HCT116 (cell line): Measurements from ENCODE around the gene MRPL41. TPM values are rescaled to one million over a fixed set of nuclear protein-coding genes. Genes with fewer than 3 reads are reported as not detected.
"Not testable (repeated sequence)": the region's sequence is repeated elsewhere in the genome, so short reads cannot be mapped to it uniquely, and the experiment has no call there.

Experiments
- ATAC-seq: fragments of 200-7000 bp; cut with Tn5 transposase; 2 replicates; pipeline ENCODE4 v1.9.1; 2020; ENCODE audit warnings: mild to moderate bottlenecking, moderate library complexity
- BruUV-seq: library from RNA; stranded (reverse); fragments of 400-500 nt; replicated peaks from 2 replicates; lab custom pipeline; 2021; lab: Mats Ljungman, UMichigan
- CTCF ChIA-PET: fragments of 300-600 bp; sonication (Branson Sonifier 250); formaldehyde crosslinking; loops from one replicate; lab custom pipeline; 2021; ENCODE audit warnings: antibody characterized with exemption; lab: Charles Lee
- POLR2A ChIA-PET: fragments of 300-600, 350-600 bp; sonication (Branson Sonifier 250); formaldehyde crosslinking; loops from one replicate; lab custom pipeline; 2021; ENCODE audit warnings: antibody characterized with exemption; lab: Charles Lee
- RAD21 ChIA-PET, 2 experiments: fragments of 300-600 bp; sonication (Branson Sonifier 250); formaldehyde crosslinking; loops; one replicate each; lab custom pipeline; 2023; ENCODE audit warnings: low total read pairs in 2 of 2; ENCODE audit not compliant: uncharacterized antibody in 2 of 2, unreplicated experiment in 2 of 2, low non-redundant PET in 1 of 2; lab: Charles Lee
- DNase-seq: peaks from one replicate; pipeline ENCODE4 v3.0.0-alpha.2; 2010; ENCODE audit warnings: low read depth, low spot score
- H2AFZ ChIP-seq: fragments of 200-600 bp; shearing (Covaris generic), sonication (generic); 2 replicates; pipeline ENCODE4 v1.6.1; 2017; ENCODE audit warnings: low read depth, mixed run types, mixed read lengths, antibody characterized with exemption, low read length; ENCODE audit not compliant: poor library complexity, severe bottlenecking
- H3K27ac ChIP-seq: 2 replicates; pipeline ENCODE4 v1.5.1; 2012; ENCODE audit warnings: low read depth, low read length
- H3K27me3 ChIP-seq: fragments of 200-600 bp; sonication (generic); 2 replicates; pipeline ENCODE4 v1.6.1; 2016; ENCODE audit warnings: mixed run types, low read length, mixed read lengths; ENCODE audit not compliant: insufficient read depth
- H3K36me3 ChIP-seq, 2 experiments: fragments of 200-500 bp in 1 of 2; fragments of 200-600 bp in 1 of 2; sonication (Bioruptor generic) in 1 of 2; sonication (generic) in 1 of 2; 2 replicates each; pipeline versions ENCODE4 v1.5.1 to v1.6.1; 2014 to 2016; ENCODE audit warnings: low read length in 2 of 2, inconsistent platforms in 1 of 2, mixed read lengths in 1 of 2, mixed run types in 1 of 2; ENCODE audit not compliant: insufficient read depth in 2 of 2, control insufficient read depth in 1 of 2
- H3K4me1 ChIP-seq, 2 experiments: fragments of 200-600 bp in 1 of 2; sonication (generic) in 1 of 2; 2 replicates each; pipeline versions ENCODE4 v1.5.1 to v1.6.1; 2012 to 2017; ENCODE audit warnings: low read length in 2 of 2, inconsistent platforms in 1 of 2, mild to moderate bottlenecking in 1 of 2, mixed read lengths in 1 of 2, mixed run types in 1 of 2, moderate library complexity in 1 of 2; ENCODE audit not compliant: insufficient read depth in 2 of 2, control insufficient read depth in 1 of 2
- H3K4me2 ChIP-seq: fragments of 200-600 bp; sonication (generic); 2 replicates; pipeline ENCODE4 v1.6.1; 2017; ENCODE audit warnings: mixed run types, low read length, mixed read lengths
- H3K4me3 ChIP-seq, 2 experiments: fragments of 200-600 bp in 1 of 2; sonication (generic) in 1 of 2; replicated peaks in 1 of 2; 2 replicates each; pipeline ENCODE4 v1.5.1; 2011 to 2016; ENCODE audit warnings: low read length in 2 of 2, control low read depth in 1 of 2, low read depth in 1 of 2, mild to moderate bottlenecking in 1 of 2, mixed read lengths in 1 of 2, mixed run types in 1 of 2
- H3K79me2 ChIP-seq: fragments of 200-600 bp; sonication (generic); 2 replicates; pipeline ENCODE4 v1.6.1; 2017; ENCODE audit warnings: mild to moderate bottlenecking, mixed run types, low read length, moderate library complexity, mixed read lengths; ENCODE audit not compliant: insufficient read depth
- H3K9ac ChIP-seq: fragments of 200-600 bp; sonication (generic); 2 replicates; pipeline ENCODE4 v1.6.1; 2016; ENCODE audit warnings: low read length, mixed read lengths
- H3K9me2 ChIP-seq: fragments of 200-600 bp; sonication (generic), shearing (Covaris generic); 2 replicates; pipeline ENCODE4 v1.6.1; 2017; ENCODE audit warnings: mixed run types, mild to moderate bottlenecking, moderate library complexity; ENCODE audit not compliant: insufficient read depth
- H3K9me3 ChIP-seq, 2 experiments: fragments of 200-500 bp in 1 of 2; fragments of 200-600 bp in 1 of 2; sonication (Bioruptor generic) in 1 of 2; sonication (generic) in 1 of 2; 2 replicates each; pipeline ENCODE4 v1.6.1; 2014 to 2017; ENCODE audit warnings: low read length in 2 of 2, mixed read lengths in 2 of 2, inconsistent platforms in 1 of 2, low read depth in 1 of 2, mild to moderate bottlenecking in 1 of 2, mixed run types in 1 of 2, moderate library complexity in 1 of 2; ENCODE audit not compliant: control insufficient read depth in 1 of 2, insufficient read depth in 1 of 2
- H4K20me1 ChIP-seq: fragments of 200-600 bp; sonication (generic), shearing (Covaris generic); 2 replicates; pipeline ENCODE4 v1.6.1; 2017; ENCODE audit warnings: mixed run types, mild to moderate bottlenecking, moderate library complexity; ENCODE audit not compliant: insufficient read depth
- MAX ChIP-seq: IDR thresholded peaks from 2 replicates; pipeline ENCODE4 v1.6.1; 2012
- POLR2A ChIP-seq: IDR thresholded peaks from 2 replicates; pipeline ENCODE4 v1.7.0; 2011; ENCODE audit warnings: borderline replicate concordance; ENCODE audit not compliant: insufficient read depth, insufficient read length; ENCODE audit errors: extremely low read depth
- POLR2AphosphoS5 ChIP-seq: IDR thresholded peaks from 2 replicates; pipeline ENCODE4 v1.6.1; 2011; ENCODE audit warnings: mild to moderate bottlenecking, low read depth, low read length, moderate library complexity
- REST ChIP-seq: IDR thresholded peaks from 2 replicates; pipeline ENCODE4 v1.6.1; 2012; ENCODE audit warnings: low read depth
- ZBTB33 ChIP-seq: IDR thresholded peaks from 2 replicates; pipeline ENCODE4 v1.6.1; 2011; ENCODE audit warnings: mild to moderate bottlenecking, low read length, moderate library complexity; ENCODE audit not compliant: insufficient replicate concordance; ENCODE audit errors: extremely low read depth
- intact Hi-C: fragments of 100-400 bp; cut with micrococcal nuclease; formaldehyde crosslinking; loops from 2 replicates; pipeline ENCODE4 v1.10.0; 2022
- total RNA-seq: library from RNA; stranded (reverse); gene quantifications from one replicate; pipeline ENCODE4 v1.2.1, GENCODE V29; 2021; ENCODE audit not compliant: unreplicated experiment

The MRPL41 gene
- total RNA-seq, 1 experiment from 2014 or later = 69.5 TPM

- TF ChIP-seq REST (no peak), POLR2A (no peak), POLR2AphosphoS5 (no peak), ZBTB33 (no peak), MAX (no peak)
- TF ChIP-seq, all 23 proteins: peak for 0
Observed at GRCh38 chr9:137564817-137565411, 13.2 kb downstream of the MRPL41 start (continued).

- H3K27ac ChIP-seq, intact Hi-C loops, H3K4me1 ChIP-seq, H3K9me2 ChIP-seq, H3K4me2 ChIP-seq, BruUV-seq, H2AFZ ChIP-seq, H3K4me3 ChIP-seq, H3K9me3 ChIP-seq, H3K9ac ChIP-seq, RAD21 ChIA-PET, H4K20me1 ChIP-seq, POLR2A ChIA-PET, DNase-seq, H3K27me3 ChIP-seq, ATAC-seq, CTCF ChIA-PET: not testable (repeated sequence)
- Histone ChIP-seq H3K79me2 (peaks cover 24% of the 10 kb centered on the region), H3K36me3 (peaks cover 15 to 23% of the 10 kb centered on the region in 2 experiments; a peak in 3 of 4 replicates)
Observed at GRCh38 chr9:137568445-137568844, 16.8 kb downstream of the MRPL41 start.
